T-cell (primary cell): ENCODE results near the gene PPP2R5C. TPM values are rescaled to one million over a fixed set of nuclear protein-coding genes. Genes with fewer than 3 reads are reported as not detected.
"Not testable (repeated sequence)": the region's sequence is repeated elsewhere in the genome, so short reads cannot be mapped to it uniquely, and the experiment has no call there.

Experiments used
- ATAC-seq, 4 experiments: fragments of 200-7000 bp in 3 of 4; fragments of 150-1000 bp in 1 of 4; cut with Tn5 transposase; replicated peaks in 1 of 4; 1 replicate in 3 of 4; 2 replicates in 1 of 4; pipeline ENCODE4 v1.10.0; 2021; ENCODE audit warnings: moderate library complexity in 3 of 4, mild to moderate bottlenecking in 2 of 4, moderate number of reproducible peaks in 1 of 4
- CTCF ChIA-PET, 2 donors: fragments of 300-600 bp; sonication (Branson Sonifier 250); formaldehyde crosslinking; loops; one replicate each; lab custom pipeline; 2022; ENCODE audit warnings: antibody characterized with exemption in 2 of 2; lab: Charles Lee
- POLR2A ChIA-PET, 2 donors: fragments of 300-600 bp; sonication (Branson Sonifier 250); formaldehyde crosslinking; loops; one replicate each; lab custom pipeline; 2022; ENCODE audit warnings: antibody characterized with exemption in 2 of 2; lab: Charles Lee
- DNase-seq, 35 experiments: peaks; one replicate each; pipeline versions ENCODE4 v3.0.0 to v3.0.0-alpha.2; 2013 to 2023
- H3K27ac ChIP-seq: one replicate; pipeline ENCODE4 v1.5.1; 2013; ENCODE audit warnings: low read length
- H3K27me3 ChIP-seq, 2 experiments: replicated peaks in 1 of 2; 1 replicate in 1 of 2; 2 replicates in 1 of 2; pipeline versions ENCODE4 v1.6.1 to v1.7.0; 2013; ENCODE audit warnings: low read length in 1 of 2, mixed read lengths in 1 of 2; ENCODE audit not compliant: control insufficient read depth in 2 of 2, insufficient read depth in 2 of 2; ENCODE audit errors: extremely low read depth in 1 of 2
- H3K36me3 ChIP-seq, 2 donors: 1 replicate in 1 of 2; 2 replicates in 1 of 2; pipeline versions ENCODE4 v1.6.1 to v1.7.0; 2013; ENCODE audit warnings: low read length in 1 of 2; ENCODE audit not compliant: control insufficient read depth in 2 of 2, insufficient read depth in 1 of 2; ENCODE audit errors: extremely low read depth in 1 of 2
- H3K4me1 ChIP-seq, 2 experiments: 1 replicate in 1 of 2; 2 replicates in 1 of 2; pipeline versions ENCODE4 v1.6.1 to v1.7.0; 2013; ENCODE audit warnings: low read length in 2 of 2, mixed read lengths in 1 of 2; ENCODE audit not compliant: insufficient read depth in 2 of 2, control insufficient read depth in 1 of 2; ENCODE audit errors: extremely low read depth in 1 of 2
- H3K4me3 ChIP-seq, 2 donors: 1 replicate in 1 of 2; 2 replicates in 1 of 2; pipeline versions ENCODE4 v1.5.1 to v1.7.0; 2013; ENCODE audit warnings: mild to moderate bottlenecking in 2 of 2, low read length in 1 of 2, moderate library complexity in 1 of 2; ENCODE audit not compliant: control insufficient read depth in 1 of 2; ENCODE audit errors: extremely low read depth in 1 of 2
- H3K9me3 ChIP-seq: 2 replicates; pipeline ENCODE4 v1.7.0; 2013
- H3K27ac Mint-ChIP-seq, 2 donors: one replicate each; pipeline ENCODE4 v1.8.0; 2020 to 2021; ENCODE audit warnings: mild to moderate bottlenecking in 2 of 2, mixed read lengths in 2 of 2
- H3K27me3 Mint-ChIP-seq, 2 donors: one replicate each; pipeline ENCODE4 v1.8.0; 2021 to 2022; ENCODE audit warnings: mixed read lengths in 2 of 2
- H3K36me3 Mint-ChIP-seq: one replicate; pipeline ENCODE4 v1.8.0; 2021; ENCODE audit warnings: mixed read lengths
- H3K4me1 Mint-ChIP-seq, 3 donors: one replicate each; pipeline ENCODE4 v1.8.0; 2020 to 2022; ENCODE audit warnings: mixed read lengths in 3 of 3, mild to moderate bottlenecking in 1 of 3
- H3K4me3 Mint-ChIP-seq, 3 donors: one replicate each; pipeline ENCODE4 v1.8.0; 2020 to 2022; ENCODE audit warnings: mild to moderate bottlenecking in 3 of 3, mixed read lengths in 3 of 3, moderate library complexity in 3 of 3
- H3K9me3 Mint-ChIP-seq, 3 donors: one replicate each; pipeline ENCODE4 v1.8.0; 2020 to 2022; ENCODE audit warnings: mixed read lengths in 3 of 3
- WGBS: methylation state at CpG from one replicate; pipeline ENCODE4 v1.1.5; 2013; ENCODE audit warnings: missing lambda C conversion rate; ENCODE audit not compliant: insufficient coverage; 5-methylcytosine and 5-hydroxymethylcytosine counted together
- total RNA-seq, 35 experiments: library from RNA in 6 of 35; stranded (reverse) in 6 of 35; fragments of 120-200 nt in 1 of 35; gene quantifications; one replicate each; pipeline versions ENCODE4 v1.2.1 to v1.2.4 and lab custom pipeline; 2013 to 2026

PPP2R5C gene
- total RNA-seq, 5 donors from 2014 or later (not counting 1 experiment from before 2014, with no cell fraction given): 435 to 627 (median 489) TPM

DNA sequence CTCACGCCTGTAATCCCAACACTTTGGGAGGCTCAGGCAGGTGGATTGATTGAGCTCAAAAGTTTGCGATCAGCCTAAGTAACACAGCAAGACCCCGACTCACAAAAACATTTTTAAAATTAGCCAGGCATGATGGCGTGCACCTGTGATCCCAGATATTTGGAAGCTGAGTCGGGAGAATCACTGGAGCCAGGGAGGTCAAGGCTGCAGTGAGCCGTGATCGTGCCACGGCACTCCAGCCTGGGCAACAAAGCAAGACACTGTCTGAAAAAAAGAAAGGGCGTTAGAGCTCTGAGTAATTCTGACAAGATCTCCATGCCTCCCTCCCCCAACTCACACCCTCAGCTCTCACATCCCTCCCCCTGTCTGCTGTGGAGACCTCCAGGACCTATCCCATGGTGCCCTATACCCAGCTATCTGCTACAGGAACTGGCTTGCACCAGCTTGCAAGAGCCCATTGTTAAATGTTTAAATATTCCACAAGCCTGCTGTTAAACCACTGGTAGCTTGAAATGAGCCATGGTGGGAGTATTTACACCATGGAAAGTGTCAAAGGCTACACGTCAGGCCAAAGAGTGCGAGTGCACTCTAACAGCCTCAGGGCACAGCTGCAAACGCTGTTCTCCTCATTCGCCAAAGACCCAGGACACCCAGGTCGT lies 35.1 kb upstream of the PPP2R5C start:
- Histone ChIP-seq H3K9me3 (no peaks in the 10 kb centered on the region), H3K27me3 (no peaks in the 10 kb centered on the region), H3K36me3 (no peaks in the 10 kb centered on the region), H3K27ac (peak overlapping the region; percentile 10), H3K4me1 (peaks cover 23 to 41% of the 10 kb centered on the region in 2 experiments), H3K4me3 (no peak overlapping the region)
- no peaks in the 10 kb centered on the region for H3K27me3 Mint-ChIP-seq
- peak in 3 of 35 experiments; percentile 29 to 54 (median 48) for DNase-seq
- 82% methylated on average over 10 of the region's 14 CpGs for WGBS
- H3K4me3 Mint-ChIP-seq: no peak overlapping the region
- H3K4me1 Mint-ChIP-seq: peaks cover 47 to 72% (median 69%) of the 10 kb centered on the region in 3 donors
- peak overlapping the region; percentile 45 to 73 for H3K27ac Mint-ChIP-seq
- ATAC-seq: no peak
- POLR2A ChIA-PET: interaction anchor here in 1 of 2 donors (0.7 to 0.8 kb wide), 2 partner anchors 83 to 97 kb away, joined by 3 read pairs; no protein-coding TSS in a partner anchor
- CTCF ChIA-PET: interaction anchor here in 1 of 2 donors (0.5 to 1.3 kb wide), 2 partner anchors 19 to 42 kb away, joined by 3 to 5 read pairs; no protein-coding TSS in a partner anchor
- no peaks in the 10 kb centered on the region for H3K9me3 Mint-ChIP-seq
- H3K36me3 Mint-ChIP-seq: no peaks in the 10 kb centered on the region

GRCh38 chr14:101726954-101727302 lies 34.6 kb upstream of the PPP2R5C start:
- H3K27ac Mint-ChIP-seq: peak overlapping the region; percentile 45 to 73
- Histone ChIP-seq H3K9me3 (no peaks in the 10 kb centered on the region), H3K4me3 (no peak overlapping the region), H3K27ac (no peak overlapping the region), H3K27me3 (no peaks in the 10 kb centered on the region), H3K4me1 (peaks cover 24 to 41% of the 10 kb centered on the region in 2 experiments), H3K36me3 (no peaks in the 10 kb centered on the region)
- no peaks in the 10 kb centered on the region for H3K36me3 Mint-ChIP-seq
- H3K27me3 Mint-ChIP-seq: no peaks in the 10 kb centered on the region
- POLR2A ChIA-PET: interaction anchor here in 1 of 2 donors (0.7 to 0.8 kb wide), 2 partner anchors 83 to 96 kb away, joined by 3 read pairs; no protein-coding TSS in a partner anchor
- DNase-seq (no peak), ATAC-seq (no peak)
- no peaks in the 10 kb centered on the region for H3K9me3 Mint-ChIP-seq
- CTCF ChIA-PET: interaction anchor here in 1 of 2 donors (1.3 kb wide), 1 partner anchor 20 kb away, joined by 5 read pairs; no protein-coding TSS in a partner anchor
- 91% methylated on average over 8 of the region's 8 CpGs for WGBS
- no peak overlapping the region for H3K4me3 Mint-ChIP-seq
- H3K4me1 Mint-ChIP-seq: peaks cover 51 to 73% (median 69%) of the 10 kb centered on the region in 3 donors

DNA sequence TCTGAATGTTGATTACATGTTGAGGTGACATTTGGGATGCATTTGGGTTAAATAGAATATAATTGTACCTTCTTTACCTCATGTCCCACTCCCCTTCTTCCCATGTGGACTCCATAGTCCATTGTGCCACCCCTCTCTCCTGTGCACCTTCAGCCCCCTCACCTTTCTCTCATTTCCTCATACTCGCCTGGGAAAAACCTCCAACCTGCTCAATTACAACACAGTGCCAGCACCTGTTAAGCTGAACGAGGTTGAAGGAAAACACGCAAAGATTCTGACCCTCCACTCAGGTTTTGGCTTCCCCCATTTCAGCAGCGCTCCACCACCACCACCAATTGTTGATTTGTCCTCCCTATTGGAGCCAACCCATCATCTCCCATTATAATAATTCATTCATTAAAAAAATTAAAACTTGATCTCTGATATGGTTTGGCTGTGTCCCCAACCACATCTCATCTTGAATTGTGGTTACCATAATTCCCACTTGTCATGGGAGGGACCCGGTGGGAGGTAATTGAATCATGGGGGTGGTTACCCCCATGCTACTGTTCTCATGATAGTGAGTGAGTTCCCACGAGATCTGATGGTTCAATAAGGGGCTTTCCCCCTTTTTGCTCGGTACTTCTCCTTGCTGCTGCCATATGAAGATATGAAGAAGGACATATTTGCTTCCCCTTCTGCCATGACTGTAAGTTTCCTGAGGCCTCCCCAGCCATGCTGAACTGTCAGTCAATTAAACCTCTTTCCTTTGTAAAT lies 33.7 kb upstream of the PPP2R5C start:
- WGBS: 76% methylated on average over 4 of the region's 7 CpGs
- CTCF ChIA-PET: no interaction called here
- no peak overlapping the region for H3K4me3 Mint-ChIP-seq
- no peaks in the 10 kb centered on the region for H3K9me3 ChIP-seq
- ATAC-seq: no peak
- POLR2A ChIA-PET: no interaction called here
- no peaks in the 10 kb centered on the region for H3K27me3 ChIP-seq
- no peak for DNase-seq
- H3K27ac ChIP-seq: no peak overlapping the region
- no peak overlapping the region for H3K4me3 ChIP-seq
- H3K36me3 Mint-ChIP-seq: no peaks in the 10 kb centered on the region
- peaks cover 49 to 72% (median 68%) of the 10 kb centered on the region in 3 donors for H3K4me1 Mint-ChIP-seq
- no peaks in the 10 kb centered on the region for H3K36me3 ChIP-seq
- peak overlapping the region; percentile 78 to 79 for H3K27ac Mint-ChIP-seq
- peaks cover 22 to 44% of the 10 kb centered on the region in 2 experiments for H3K4me1 ChIP-seq
- no peaks in the 10 kb centered on the region for H3K27me3 Mint-ChIP-seq
- H3K9me3 Mint-ChIP-seq: no peaks in the 10 kb centered on the region

- H3K4me3 ChIP-seq: no peak overlapping the region
- H3K9me3 ChIP-seq: no peaks in the 10 kb centered on the region
- ChIA-PET POLR2A (no interaction called here), CTCF (no interaction called here)
- ATAC-seq (no peak), DNase-seq (no peak)
- Mint-ChIP-seq H3K4me3 (no peak overlapping the region), H3K27me3 (no peaks in the 10 kb centered on the region), H3K9me3 (no peaks in the 10 kb centered on the region), H3K4me1 (peaks cover 44 to 71% (median 68%) of the 10 kb centered on the region in 3 donors), H3K36me3 (no peaks in the 10 kb centered on the region), H3K27ac (peak overlapping the region; percentile 78 to 79)
- peaks cover 18 to 43% of the 10 kb centered on the region in 2 experiments for H3K4me1 ChIP-seq
- 96% methylated on average over 8 of the region's 10 CpGs for WGBS
- H3K36me3 ChIP-seq: no peaks in the 10 kb centered on the region
- no peaks in the 10 kb centered on the region for H3K27me3 ChIP-seq
- no peak overlapping the region for H3K27ac ChIP-seq
These were observed 33.2 kb upstream of the PPP2R5C start for GRCh38 chr14:101728367-101728742.

GRCh38 chr14:101729382-101729781 lies 32.1 kb upstream of the PPP2R5C start:
- no peaks in the 10 kb centered on the region for H3K27me3 Mint-ChIP-seq
- no peak for DNase-seq
- Histone ChIP-seq H3K27me3 (no peaks in the 10 kb centered on the region), H3K4me1 (peaks cover 18 to 42% of the 10 kb centered on the region in 2 experiments), H3K27ac (no peak overlapping the region), H3K9me3 (no peaks in the 10 kb centered on the region), H3K4me3 (no peak overlapping the region), H3K36me3 (no peaks in the 10 kb centered on the region)
- ChIA-PET CTCF (interaction anchor here (0.6 to 3.7 kb wide), 2 partner anchors 31 to 44 kb away, joined by 3 to 19 read pairs; no protein-coding TSS in a partner anchor), POLR2A (interaction anchor here in 1 of 2 donors (0.7 kb wide), 1 partner anchor 87 kb away, joined by 4 read pairs; no protein-coding TSS in a partner anchor)
- ATAC-seq: no peak
- H3K4me1 Mint-ChIP-seq: peaks cover 50 to 75% (median 75%) of the 10 kb centered on the region in 3 donors
- peak overlapping the region; percentile 50 to 96 for H3K27ac Mint-ChIP-seq
- peak overlapping the region in 1 of 3 donors; percentile 32 for H3K4me3 Mint-ChIP-seq
- 98% methylated on average over 6 of the region's 6 CpGs for WGBS
- H3K9me3 Mint-ChIP-seq: no peaks in the 10 kb centered on the region
- H3K36me3 Mint-ChIP-seq: no peaks in the 10 kb centered on the region

- CTCF ChIA-PET: interaction anchor here in 1 of 2 donors (1.3 to 3.7 kb wide), 3 partner anchors 8 to 30 kb away, joined by 4 to 19 read pairs (median 13); no protein-coding TSS in a partner anchor
These were observed 31.4 kb upstream of the PPP2R5C start for GRCh38 chr14:101730157-101730556.

More at GRCh38 chr14:101730157-101730556, 31.4 kb upstream of the PPP2R5C start:
- Mint-ChIP-seq H3K27ac (peak overlapping the region; percentile 91 to 96), H3K4me3 (peak overlapping the region in 2 of 3 donors; percentile 43 to 71), H3K4me1 (peaks cover 50 to 75% (median 74%) of the 10 kb centered on the region in 3 donors)
- not testable (repeated sequence) for H3K27me3 ChIP-seq, H3K36me3 Mint-ChIP-seq, DNase-seq, H3K9me3 Mint-ChIP-seq, H3K36me3 ChIP-seq, ATAC-seq, H3K4me3 ChIP-seq, H3K27me3 Mint-ChIP-seq, H3K9me3 ChIP-seq
- POLR2A ChIA-PET: interaction anchor here in 1 of 2 donors (1.2 to 2.2 kb wide), 3 partner anchors 8 to 93 kb away, joined by 3 to 10 read pairs (median 7); no protein-coding TSS in a partner anchor
- Histone ChIP-seq H3K4me1 (peaks cover 18 to 42% of the 10 kb centered on the region in 2 experiments), H3K27ac (peak overlapping the region; percentile 94)
- WGBS: no CpG with 5 or more reads among the region's 4 CpGs
